Uterus (tissue), 2 donors: ENCODE data around the gene TANGO2.

Source experiments
- POLR2A ChIP-seq, 2 donors: fragments of 450-650 bp; IDR thresholded peaks; one replicate each; pipeline ENCODE4 v1.6.1; 2016; ENCODE audit warnings: antibody characterized with exemption in 2 of 2, mild to moderate bottlenecking in 1 of 2, moderate library complexity in 1 of 2
- TF ChIP-seq, protein P1 (sequence below), 4 experiments: fragments of 200-600 bp in 2 of 4; fragments of 450-650 bp in 2 of 4; sonication (generic) in 2 of 4; IDR thresholded peaks; one replicate each; pipeline ENCODE4 v1.5.1; 2016 to 2019; ENCODE audit warnings: antibody characterized with exemption in 4 of 4, mild to moderate bottlenecking in 2 of 4, moderate library complexity in 1 of 4

DNA sequence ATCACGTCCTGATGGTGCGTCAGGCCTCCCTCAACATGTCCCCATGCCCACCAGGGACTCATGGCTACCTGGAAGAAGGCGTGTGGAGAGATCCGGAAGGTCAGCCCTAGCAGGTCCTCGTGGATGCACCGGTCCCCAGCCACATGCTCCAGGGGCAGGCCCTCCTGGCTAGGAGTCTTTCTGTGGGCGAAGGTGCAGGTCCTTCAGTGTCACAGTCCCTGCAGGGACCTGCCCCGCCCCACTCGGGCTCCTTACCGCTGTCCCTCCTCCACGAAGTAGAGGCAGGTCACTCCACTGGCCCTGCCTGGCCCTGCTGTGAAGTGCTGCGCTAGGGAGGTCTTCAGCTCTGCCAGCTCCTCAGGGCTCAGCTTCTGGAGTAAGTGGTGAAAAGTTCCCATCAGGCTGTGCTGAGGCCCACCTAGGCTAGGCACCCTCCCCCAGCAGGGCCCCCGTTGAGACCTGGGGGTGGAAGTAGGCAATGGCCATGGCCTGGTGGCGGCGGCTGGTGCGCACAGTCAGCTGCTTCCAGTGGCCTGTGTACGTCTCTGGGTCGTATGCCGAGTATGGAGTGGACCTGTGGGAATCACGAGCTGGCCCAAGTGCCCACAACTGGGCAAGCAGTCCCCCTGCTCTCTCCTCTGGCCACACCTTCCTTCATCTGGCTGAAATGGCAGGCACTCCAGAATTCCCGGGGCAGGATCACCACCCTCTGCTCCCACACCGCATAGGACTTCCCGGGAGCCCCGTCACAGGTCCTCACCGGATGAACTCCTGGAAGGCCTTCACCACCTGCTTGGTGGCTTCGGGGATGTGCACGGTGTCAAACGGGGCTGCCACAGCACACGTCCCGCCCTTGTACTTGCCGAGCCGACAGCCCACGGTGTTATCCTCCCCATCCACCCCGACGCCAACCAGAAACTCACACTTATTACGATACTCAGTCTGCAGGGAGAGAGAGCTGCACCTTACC, 93.9 kb downstream of the TANGO2 start:
- TF ChIP-seq, protein P1, sequence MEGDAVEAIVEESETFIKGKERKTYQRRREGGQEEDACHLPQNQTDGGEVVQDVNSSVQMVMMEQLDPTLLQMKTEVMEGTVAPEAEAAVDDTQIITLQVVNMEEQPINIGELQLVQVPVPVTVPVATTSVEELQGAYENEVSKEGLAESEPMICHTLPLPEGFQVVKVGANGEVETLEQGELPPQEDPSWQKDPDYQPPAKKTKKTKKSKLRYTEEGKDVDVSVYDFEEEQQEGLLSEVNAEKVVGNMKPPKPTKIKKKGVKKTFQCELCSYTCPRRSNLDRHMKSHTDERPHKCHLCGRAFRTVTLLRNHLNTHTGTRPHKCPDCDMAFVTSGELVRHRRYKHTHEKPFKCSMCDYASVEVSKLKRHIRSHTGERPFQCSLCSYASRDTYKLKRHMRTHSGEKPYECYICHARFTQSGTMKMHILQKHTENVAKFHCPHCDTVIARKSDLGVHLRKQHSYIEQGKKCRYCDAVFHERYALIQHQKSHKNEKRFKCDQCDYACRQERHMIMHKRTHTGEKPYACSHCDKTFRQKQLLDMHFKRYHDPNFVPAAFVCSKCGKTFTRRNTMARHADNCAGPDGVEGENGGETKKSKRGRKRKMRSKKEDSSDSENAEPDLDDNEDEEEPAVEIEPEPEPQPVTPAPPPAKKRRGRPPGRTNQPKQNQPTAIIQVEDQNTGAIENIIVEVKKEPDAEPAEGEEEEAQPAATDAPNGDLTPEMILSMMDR (IDR thresholded peaks at IDR 0.05): no peak
- no peak for TF ChIP-seq POLR2A (IDR thresholded peaks at IDR 0.05)
